ENCODE measurements around the gene MRPS23.

MRPS23 gene

GRCh38 chr17:57861000-57861789 lies 11.4 kb upstream of the MRPS23 start:
- Histone ChIP-seq H3K4me3 (ENCODE audit: extremely low read depth, insufficient read depth, low read length, poor library complexity, severe bottlenecking) (peak overlapping the region; percentile 29), H3K27ac (ENCODE audit: low read depth, low read length, severe bottlenecking) (peak overlapping the region; percentile 51), H3K9me3 (ENCODE audit: control insufficient read depth, low read length) (no peaks in the 10 kb centered on the region), H3K4me1 (ENCODE audit: control insufficient read depth, insufficient read depth, low read length, poor library complexity, severe bottlenecking) (peaks cover 41% of the 10 kb centered on the region), H3K36me3 (ENCODE audit: control insufficient read depth, insufficient read depth, low read length) (peaks cover 12% of the 10 kb centered on the region)
- 3 to 6% methylated on average over 21 to 22 of the region's 34 CpGs for WGBS, 2 experiments (ENCODE audit: insufficient coverage in 2 of 2)

- peak overlapping the region; percentile 51 for H3K27ac ChIP-seq (ENCODE audit: low read depth, low read length, severe bottlenecking)
- no peak overlapping the region for H3K4me3 ChIP-seq (ENCODE audit: extremely low read depth, insufficient read depth, low read length, poor library complexity, severe bottlenecking)
- H3K4me1 ChIP-seq (ENCODE audit: control insufficient read depth, insufficient read depth, low read length, poor library complexity, severe bottlenecking): peaks cover 47% of the 10 kb centered on the region
- no peaks in the 10 kb centered on the region for H3K9me3 ChIP-seq (ENCODE audit: control insufficient read depth, low read length)
- H3K36me3 ChIP-seq (ENCODE audit: control insufficient read depth, insufficient read depth, low read length): peaks cover 7% of the 10 kb centered on the region
- 90 to 91% methylated on average over 6 of the region's 6 CpGs for WGBS, 2 experiments (ENCODE audit: insufficient coverage in 2 of 2)
These were observed 10.7 kb upstream of the MRPS23 start for GRCh38 chr17:57860414-57860999.

GRCh38 chr17:57859601-57860413 lies 10.0 kb upstream of the MRPS23 start:
- no peak overlapping the region for H3K4me3 ChIP-seq (ENCODE audit: extremely low read depth, insufficient read depth, low read length, poor library complexity, severe bottlenecking)
- WGBS, 2 experiments (ENCODE audit: insufficient coverage in 2 of 2): 86 to 92% methylated on average over 7 to 8 of the region's 13 CpGs
- H3K36me3 ChIP-seq (ENCODE audit: control insufficient read depth, insufficient read depth, low read length): peaks cover 7% of the 10 kb centered on the region
- no peaks in the 10 kb centered on the region for H3K9me3 ChIP-seq (ENCODE audit: control insufficient read depth, low read length)
- no peak overlapping the region for H3K27ac ChIP-seq (ENCODE audit: low read depth, low read length, severe bottlenecking)
- H3K4me1 ChIP-seq (ENCODE audit: control insufficient read depth, insufficient read depth, low read length, poor library complexity, severe bottlenecking): peaks cover 47% of the 10 kb centered on the region

- H3K27ac ChIP-seq (ENCODE audit: low read depth, low read length, severe bottlenecking): no peak overlapping the region
- H3K4me1 ChIP-seq (ENCODE audit: control insufficient read depth, insufficient read depth, low read length, poor library complexity, severe bottlenecking): peaks cover 47% of the 10 kb centered on the region
- H3K9me3 ChIP-seq (ENCODE audit: control insufficient read depth, low read length): no peaks in the 10 kb centered on the region
- peaks cover 2% of the 10 kb centered on the region for H3K36me3 ChIP-seq (ENCODE audit: control insufficient read depth, insufficient read depth, low read length)
- 89 to 91% methylated on average over 4 to 5 of the region's 5 CpGs for WGBS, 2 experiments (ENCODE audit: insufficient coverage in 2 of 2)
- H3K4me3 ChIP-seq (ENCODE audit: extremely low read depth, insufficient read depth, low read length, poor library complexity, severe bottlenecking): no peak overlapping the region
These were observed 9.0 kb upstream of the MRPS23 start for GRCh38 chr17:57858838-57859237.

GRCh38 chr17:57856792-57857620 lies 7.2 kb upstream of the MRPS23 start:
- H3K4me3 ChIP-seq (ENCODE audit: extremely low read depth, insufficient read depth, low read length, poor library complexity, severe bottlenecking): no peak overlapping the region
- peaks cover 32% of the 10 kb centered on the region for H3K4me1 ChIP-seq (ENCODE audit: control insufficient read depth, insufficient read depth, low read length, poor library complexity, severe bottlenecking)
- no peak overlapping the region for H3K27ac ChIP-seq (ENCODE audit: low read depth, low read length, severe bottlenecking)
- no peaks in the 10 kb centered on the region for H3K9me3 ChIP-seq (ENCODE audit: control insufficient read depth, low read length)
- 91 to 99% methylated on average over 8 to 10 of the region's 10 CpGs for WGBS, 2 experiments (ENCODE audit: insufficient coverage in 2 of 2)
- H3K36me3 ChIP-seq (ENCODE audit: control insufficient read depth, insufficient read depth, low read length): no peaks in the 10 kb centered on the region

- Histone ChIP-seq H3K4me3 (ENCODE audit: extremely low read depth, insufficient read depth, low read length, poor library complexity, severe bottlenecking) (no peak overlapping the region), H3K9me3 (ENCODE audit: control insufficient read depth, low read length) (no peaks in the 10 kb centered on the region), H3K27ac (ENCODE audit: low read depth, low read length, severe bottlenecking) (no peak overlapping the region), H3K4me1 (ENCODE audit: control insufficient read depth, insufficient read depth, low read length, poor library complexity, severe bottlenecking) (peaks cover 21% of the 10 kb centered on the region), H3K36me3 (ENCODE audit: control insufficient read depth, insufficient read depth, low read length) (no peaks in the 10 kb centered on the region)
- WGBS, 2 experiments (ENCODE audit: insufficient coverage in 2 of 2): 64% methylated on average over 2 of the region's 6 CpGs; no CpG with 5 or more reads in 1 of the 2 experiments
These were observed 5.7 kb upstream of the MRPS23 start for GRCh38 chr17:57855391-57856035.

GRCh38 chr17:57853695-57854094 lies 3.9 kb upstream of the MRPS23 start:
- whole genome bisulfite sequencing, 2 experiments (ENCODE audit: insufficient coverage in 2 of 2): 94% methylated on average over 8 of the region's 8 CpGs
- Histone ChIP-seq H3K36me3 (ENCODE audit: control insufficient read depth, insufficient read depth, low read length) (peaks cover 2% of the 10 kb centered on the region), H3K4me3 (ENCODE audit: extremely low read depth, insufficient read depth, low read length, poor library complexity, severe bottlenecking) (no peak overlapping the region), H3K9me3 (ENCODE audit: control insufficient read depth, low read length) (no peaks in the 10 kb centered on the region), H3K4me1 (ENCODE audit: control insufficient read depth, insufficient read depth, low read length, poor library complexity, severe bottlenecking) (peaks cover 7% of the 10 kb centered on the region), H3K27ac (ENCODE audit: low read depth, low read length, severe bottlenecking) (no peak overlapping the region)

GRCh38 chr17:57852955-57853328 lies 3.1 kb upstream of the MRPS23 start:
- Histone ChIP-seq H3K9me3 (ENCODE audit: control insufficient read depth, low read length) (no peaks in the 10 kb centered on the region), H3K4me3 (ENCODE audit: extremely low read depth, insufficient read depth, low read length, poor library complexity, severe bottlenecking) (no peak overlapping the region), H3K36me3 (ENCODE audit: control insufficient read depth, insufficient read depth, low read length) (peaks cover 10% of the 10 kb centered on the region), H3K4me1 (ENCODE audit: control insufficient read depth, insufficient read depth, low read length, poor library complexity, severe bottlenecking) (peaks cover 10% of the 10 kb centered on the region), H3K27ac (ENCODE audit: low read depth, low read length, severe bottlenecking) (no peak overlapping the region)
- WGBS, 2 experiments (ENCODE audit: insufficient coverage in 2 of 2): 43 to 73% methylated on average over 2 to 5 of the region's 6 CpGs

- H3K4me3 ChIP-seq (ENCODE audit: extremely low read depth, insufficient read depth, low read length, poor library complexity, severe bottlenecking): no peak overlapping the region
- no peaks in the 10 kb centered on the region for H3K9me3 ChIP-seq (ENCODE audit: control insufficient read depth, low read length)
- H3K4me1 ChIP-seq (ENCODE audit: control insufficient read depth, insufficient read depth, low read length, poor library complexity, severe bottlenecking): peaks cover 10% of the 10 kb centered on the region
- peaks cover 13% of the 10 kb centered on the region for H3K36me3 ChIP-seq (ENCODE audit: control insufficient read depth, insufficient read depth, low read length)
- H3K27ac ChIP-seq (ENCODE audit: low read depth, low read length, severe bottlenecking): peak overlapping the region; percentile 50
- whole genome bisulfite sequencing, 2 experiments (ENCODE audit: insufficient coverage in 2 of 2): 80 to 85% methylated on average over 7 to 8 of the region's 9 CpGs
These were observed 2.5 kb upstream of the MRPS23 start for GRCh38 chr17:57852092-57852954.
